GM10847 (cell line): ENCODE measurements around the gene RNF167.

Source experiments
- POLR2A ChIP-seq: IDR thresholded peaks from 2 replicates; pipeline ENCODE4 v1.6.1; 2011; ENCODE audit not compliant: insufficient read length; ENCODE audit errors: extremely low read depth

RNF167 gene

GRCh38 chr17:4956493-4957061, 16.5 kb downstream of the RNF167 start:
- no peak for TF ChIP-seq POLR2A

- no peak for TF ChIP-seq POLR2A
Measured at GRCh38 chr17:4958102-4958501, 18.0 kb downstream of the RNF167 start.

- no peak for TF ChIP-seq POLR2A
Measured at GRCh38 chr17:4959261-4959965, 19.3 kb downstream of the RNF167 start.

GRCh38 chr17:4960279-4960922, 20.3 kb downstream of the RNF167 start:
- no peak for TF ChIP-seq POLR2A

GRCh38 chr17:4965311-4965986, 25.4 kb downstream of the RNF167 start:
- TF ChIP-seq POLR2A, result no peak

- TF ChIP-seq POLR2A, result no peak
Measured at GRCh38 chr17:4966844-4967538, 26.9 kb downstream of the RNF167 start.

- TF ChIP-seq POLR2A, result peak; percentile 66
Measured at GRCh38 chr17:4967539-4968485, 27.7 kb downstream of the RNF167 start, which contains the start of gene SPAG7. Gene SPAG7 (minus strand): TSS chr17:4967817. CDS start chr17:4967804, 13 bp downstream.

- no peak for TF ChIP-seq POLR2A
Measured at GRCh38 chr17:4968486-4969046, 28.5 kb downstream of the RNF167 start.

- TF ChIP-seq POLR2A, result no peak
Measured at GRCh38 chr17:4969047-4969550, 29.0 kb downstream of the RNF167 start.

GRCh38 chr17:4969551-4970173, 29.6 kb downstream of the RNF167 start:
- TF ChIP-seq POLR2A, result no peak

GRCh38 chr17:4970273-4970672, 30.2 kb downstream of the RNF167 start:
- no peak for TF ChIP-seq POLR2A

GRCh38 chr17:4971826-4972225, 31.8 kb downstream of the RNF167 start:
- no peak for TF ChIP-seq POLR2A

GRCh38 chr17:4972322-4972721, 32.3 kb downstream of the RNF167 start:
- TF ChIP-seq POLR2A, result no peak
